Ovary (tissue), 9 donors: ENCODE data around the gene IMPA2. TPM values are rescaled to one million over a fixed set of nuclear protein-coding genes. Genes with fewer than 3 reads are reported as not detected.

ENCODE experiments used
- DNase-seq, 5 donors: peaks; one replicate each; pipeline ENCODE4 v3.0.0-alpha.2; 2019 to 2020
- H3K27ac ChIP-seq, 2 donors: fragments of 200-600 bp; one replicate each; pipeline versions ENCODE4 v1.5.1 to v1.8.0; 2019 to 2022
- H3K27me3 ChIP-seq: fragments of 200-600 bp; one replicate; pipeline ENCODE4 v1.8.0; 2022
- H3K36me3 ChIP-seq: fragments of 200-600 bp; sonication (generic); one replicate; pipeline ENCODE4 v1.5.1; 2019
- H3K4me1 ChIP-seq: one replicate; pipeline ENCODE4 v1.8.1; 2013; ENCODE audit warnings: mild to moderate bottlenecking, moderate library complexity; ENCODE audit not compliant: insufficient read depth
- H3K4me3 ChIP-seq: fragments of 200-600 bp; sonication (generic); one replicate; pipeline ENCODE4 v1.5.1; 2017
- H3K9me3 ChIP-seq, 2 donors: fragments of 200-600 bp in 1 of 2; sonication (generic) in 1 of 2; one replicate each; pipeline versions ENCODE4 v1.5.1 to v1.8.1; 2013 to 2019; ENCODE audit warnings: mild to moderate bottlenecking in 1 of 2, moderate library complexity in 1 of 2
- CTCF ChIP-seq, 3 donors: fragments of 450-650 bp in 2 of 3; fragments of 200-600 bp in 1 of 3; IDR thresholded peaks; one replicate each; pipeline versions ENCODE4 v1.5.1 to v1.8.0; 2016 to 2022; ENCODE audit warnings: antibody characterized with exemption in 3 of 3, mild to moderate bottlenecking in 1 of 3
- EP300 ChIP-seq: sonication (generic); formaldehyde crosslinking; IDR thresholded peaks from one replicate; pipeline ENCODE4 v1.6.1; 2017; ENCODE audit warnings: antibody characterized with exemption
- POLR2A ChIP-seq: fragments of 450-650 bp; IDR thresholded peaks from one replicate; pipeline ENCODE4 v1.6.1; 2017; ENCODE audit warnings: antibody characterized with exemption, mild to moderate bottlenecking, moderate library complexity
- WGBS, 3 donors: extraction: QIAGEN DNeasy Blood & Tissue Kit in 1 of 3; methylation state at CpG; one replicate each; pipeline versions ENCODE4 v1.1.5 to v1.1.7; 2013 to 2017; 5-methylcytosine and 5-hydroxymethylcytosine counted together
- intact Hi-C, 4 donors: fragments of 100-400 bp; cut with DNase I; formaldehyde crosslinking; loops; one replicate each; pipeline versions ENCODE4 v1.11.0 to v1.15.1; 2022 to 2023
- polyA plus RNA-seq, 2 donors: library from polyadenylated mRNA; stranded (reverse); fragments of 200-250 nt in 1 of 2; fragments of 350-450 nt in 1 of 2; fragmentation: Illumina TruSeq in 1 of 2; extraction: RNeasy Lipid Tissue Mini Kit (QIAGEN cat#74804) in 1 of 2; gene quantifications; one replicate each; pipeline ENCODE4 v1.2.3, GENCODE V29; 2013 to 2014
- total RNA-seq, 7 donors: library from RNA; depleted of rRNA in 2 of 7; stranded (reverse); fragments of >200 nt in 2 of 7; fragmentation: NEBNext Ultra II Directional in 3 of 7; extraction: Animal tissue kit (Norgen Biotek cat#: 25700) in 3 of 7; gene quantifications; one replicate each; pipeline versions ENCODE4 v1.1.0 to v1.2.4, GENCODE V29; 2016 to 2023
- donor health status: DM: no; HTN: no; CAD: no; lungs with moderate emphysema.
- donor health status: DM: no; HTN: no; CAD: no.
- donor health status: Bipolar disorder and iron deficiency.
- donor health status: DM: yes; HTN: yes; CAD: no.
- donor health status: DM: no; HTN: no; CAD: no.
- donor health status: DM: yes; HTN: yes; CAD: no.

The IMPA2 gene
- total and polyA plus RNA-seq, 9 donors = 15.4 to 33.5 (median 21.1) TPM

DNA sequence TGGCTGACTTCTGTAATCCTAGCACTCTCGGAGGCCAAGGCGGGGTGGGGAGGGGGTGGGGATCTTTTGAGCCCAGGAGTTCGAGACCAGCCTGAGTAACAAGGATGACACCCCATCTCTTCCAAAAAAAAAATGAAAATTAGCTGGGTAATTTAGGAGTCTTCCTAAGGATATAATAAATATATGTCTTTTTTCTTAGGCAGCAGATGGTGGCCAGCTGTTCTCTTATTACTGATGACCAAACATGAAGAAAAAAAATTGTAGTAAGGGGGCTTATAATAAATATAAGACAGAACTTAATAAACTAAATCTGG lies 4.2 kb upstream of the IMPA2 start:
- DNase-seq = no peak
- Histone ChIP-seq H3K27ac (no peak overlapping the region), H3K4me3 (no peak overlapping the region), H3K36me3 (no peaks in the 10 kb centered on the region), H3K27me3 (no peaks in the 10 kb centered on the region), H3K9me3 (no peaks in the 10 kb centered on the region), H3K4me1 (no peaks in the 10 kb centered on the region)
- WGBS, 3 donors = 40 to 63% (median 59%) methylated on average over 3 of the region's 3 CpGs
- no peak for TF ChIP-seq POLR2A
- TF ChIP-seq CTCF (IDR thresholded peaks at IDR 0.05) = no peak
- TF ChIP-seq EP300 = no peak
- intact Hi-C loops = no loop called here

- H3K27ac ChIP-seq = no peak overlapping the region
- no peaks in the 10 kb centered on the region for H3K4me1 ChIP-seq
- H3K9me3 ChIP-seq = no peaks in the 10 kb centered on the region
- WGBS, 3 donors = 81 to 92% (median 89%) methylated on average over 4 of the region's 4 CpGs
- DNase-seq = no peak
- no peak for TF ChIP-seq POLR2A
- TF ChIP-seq EP300 = no peak
- no peak for TF ChIP-seq CTCF (IDR thresholded peaks at IDR 0.05)
- H3K36me3 ChIP-seq = no peaks in the 10 kb centered on the region
- intact Hi-C loops = no loop called here
- H3K27me3 ChIP-seq = no peaks in the 10 kb centered on the region
- H3K4me3 ChIP-seq = no peak overlapping the region
Measured at GRCh38 chr18:11978956-11979355, 2.4 kb upstream of the IMPA2 start.

DNA sequence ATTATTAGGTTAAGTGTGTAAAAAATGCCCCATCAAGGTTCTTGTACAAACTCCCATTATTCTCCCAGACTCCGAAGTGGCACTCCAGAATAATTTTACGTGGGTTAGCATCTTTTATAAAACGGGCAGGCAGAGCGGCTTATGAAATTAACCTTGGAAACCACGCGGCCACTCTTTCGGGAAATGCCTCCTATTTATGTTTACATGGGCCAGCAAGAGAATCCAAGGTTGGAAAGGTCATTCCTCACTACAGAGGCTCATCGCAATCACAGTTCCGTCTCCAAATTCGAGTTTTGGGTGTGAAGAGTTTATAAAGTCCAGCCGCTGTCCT lies 1.2 kb upstream of the IMPA2 start:
- H3K27me3 ChIP-seq = no peaks in the 10 kb centered on the region
- H3K9me3 ChIP-seq = no peaks in the 10 kb centered on the region
- H3K27ac ChIP-seq = peak overlapping the region; percentile 72 to 99
- intact Hi-C loops = loop anchor here in 3 of 4 donors (2.0 to 5.0 kb wide), 3 partner anchors 33 to 71 kb away; partner anchors contain the start of gene MPPE1 (in 1 of the 3)
- 0 to 1% (median 1%) methylated on average over 11 of the region's 11 CpGs for WGBS, 3 donors
- H3K4me3 ChIP-seq = peak overlapping the region; percentile 92
- no peaks in the 10 kb centered on the region for H3K36me3 ChIP-seq
- no peaks in the 10 kb centered on the region for H3K4me1 ChIP-seq
- DNase-seq = peak in 1 of 5 donors; percentile 56
- TF ChIP-seq CTCF (IDR thresholded peaks at IDR 0.05) (no peak), EP300 (peak; percentile 44)

- TF ChIP-seq POLR2A (peak; percentile 83), EP300 (no peak), CTCF (IDR thresholded peaks at IDR 0.05) (peak in 2 of 3 donors; percentile 29 to 34)
- no peaks in the 10 kb centered on the region for H3K4me1 ChIP-seq
- H3K27ac ChIP-seq = peak overlapping the region; percentile 72 to 99
- H3K4me3 ChIP-seq = peak overlapping the region; percentile 92
- WGBS, 3 donors = 0 to 1% (median 1%) methylated on average over 58 to 76 of the region's 76 CpGs
- no peaks in the 10 kb centered on the region for H3K36me3 ChIP-seq
- no peaks in the 10 kb centered on the region for H3K27me3 ChIP-seq
- peak in 4 of 5 donors; percentile 98 to 99 (median 98) for DNase-seq
- intact Hi-C loops = loop anchor here in 3 of 4 donors (2.0 to 5.0 kb wide), 3 partner anchors 33 to 72 kb away; partner anchors contain the start of gene MPPE1 (in 1 of the 3)
- no peaks in the 10 kb centered on the region for H3K9me3 ChIP-seq
Measured at GRCh38 chr18:11980494-11981191, 664 bp upstream of the IMPA2 start.
